ENCODE data around the gene GLIPR2.

DNA sequence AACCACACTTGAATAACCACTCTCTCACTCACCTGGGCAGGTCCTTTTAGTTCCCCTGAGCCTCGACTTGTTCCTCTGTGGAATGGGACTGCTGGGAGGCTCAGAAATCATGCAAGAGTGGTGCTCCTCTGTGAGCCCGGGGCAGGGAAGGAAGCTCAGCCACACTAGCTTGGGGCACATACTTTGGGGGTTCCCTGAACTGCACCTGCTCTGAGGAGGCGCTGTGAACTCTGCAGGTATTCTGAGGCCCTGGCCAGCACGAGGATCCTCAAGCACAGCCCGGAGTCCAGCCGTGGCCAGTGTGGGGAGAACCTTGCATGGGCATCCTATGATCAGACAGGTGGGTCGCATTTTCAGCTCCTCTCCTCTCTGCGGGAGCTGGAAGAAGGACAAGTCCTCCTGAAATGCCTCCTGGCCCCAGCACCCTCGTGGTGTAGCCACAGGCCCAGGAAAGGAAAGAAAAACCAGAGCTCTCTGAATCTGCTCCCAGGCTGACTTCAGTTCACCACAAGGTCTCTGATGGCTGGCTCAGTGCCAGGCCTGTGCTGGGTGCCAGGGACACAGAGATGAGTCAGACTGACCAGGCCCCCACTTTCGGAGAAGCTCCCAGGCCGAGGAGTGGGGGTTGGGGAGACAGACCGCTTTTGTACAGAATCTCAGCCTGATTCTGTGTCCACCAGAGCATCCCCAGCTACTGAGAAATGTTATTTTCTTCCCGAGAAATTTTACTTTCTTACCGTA, 11.9 kb downstream of the GLIPR2 start:
- TF ChIP-seq TAF1 (IDR thresholded peaks at IDR 0.05; ENCODE audit: low read depth) (no peak), CEBPB (IDR thresholded peaks at IDR 0.05) (no peak), FOXM1 (IDR thresholded peaks at IDR 0.05; ENCODE audit: borderline replicate concordance, low read depth) (no peak), EP300 (IDR thresholded peaks at IDR 0.05; ENCODE audit: borderline replicate concordance) (no peak), RAD21 (IDR thresholded peaks at IDR 0.05; ENCODE audit: low read depth) (no peak), CREB1 (IDR thresholded peaks at IDR 0.05; ENCODE audit: low read depth) (no peak), NFIC (IDR thresholded peaks at IDR 0.05) (peak; percentile 65), TCF12 (IDR thresholded peaks at IDR 0.05; ENCODE audit: low read depth) (no peak), YY1 (IDR thresholded peaks at IDR 0.05; ENCODE audit: low read depth) (no peak), TEAD4 (IDR thresholded peaks at IDR 0.05) (no peak), ZBTB7A (IDR thresholded peaks at IDR 0.05; ENCODE audit: low read depth) (no peak)
- TF ChIP-seq, protein P1, sequence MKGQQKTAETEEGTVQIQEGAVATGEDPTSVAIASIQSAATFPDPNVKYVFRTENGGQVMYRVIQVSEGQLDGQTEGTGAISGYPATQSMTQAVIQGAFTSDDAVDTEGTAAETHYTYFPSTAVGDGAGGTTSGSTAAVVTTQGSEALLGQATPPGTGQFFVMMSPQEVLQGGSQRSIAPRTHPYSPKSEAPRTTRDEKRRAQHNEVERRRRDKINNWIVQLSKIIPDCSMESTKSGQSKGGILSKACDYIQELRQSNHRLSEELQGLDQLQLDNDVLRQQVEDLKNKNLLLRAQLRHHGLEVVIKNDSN (IDR thresholded peaks at IDR 0.05) = no peak
- TF ChIP-seq, protein P2, sequence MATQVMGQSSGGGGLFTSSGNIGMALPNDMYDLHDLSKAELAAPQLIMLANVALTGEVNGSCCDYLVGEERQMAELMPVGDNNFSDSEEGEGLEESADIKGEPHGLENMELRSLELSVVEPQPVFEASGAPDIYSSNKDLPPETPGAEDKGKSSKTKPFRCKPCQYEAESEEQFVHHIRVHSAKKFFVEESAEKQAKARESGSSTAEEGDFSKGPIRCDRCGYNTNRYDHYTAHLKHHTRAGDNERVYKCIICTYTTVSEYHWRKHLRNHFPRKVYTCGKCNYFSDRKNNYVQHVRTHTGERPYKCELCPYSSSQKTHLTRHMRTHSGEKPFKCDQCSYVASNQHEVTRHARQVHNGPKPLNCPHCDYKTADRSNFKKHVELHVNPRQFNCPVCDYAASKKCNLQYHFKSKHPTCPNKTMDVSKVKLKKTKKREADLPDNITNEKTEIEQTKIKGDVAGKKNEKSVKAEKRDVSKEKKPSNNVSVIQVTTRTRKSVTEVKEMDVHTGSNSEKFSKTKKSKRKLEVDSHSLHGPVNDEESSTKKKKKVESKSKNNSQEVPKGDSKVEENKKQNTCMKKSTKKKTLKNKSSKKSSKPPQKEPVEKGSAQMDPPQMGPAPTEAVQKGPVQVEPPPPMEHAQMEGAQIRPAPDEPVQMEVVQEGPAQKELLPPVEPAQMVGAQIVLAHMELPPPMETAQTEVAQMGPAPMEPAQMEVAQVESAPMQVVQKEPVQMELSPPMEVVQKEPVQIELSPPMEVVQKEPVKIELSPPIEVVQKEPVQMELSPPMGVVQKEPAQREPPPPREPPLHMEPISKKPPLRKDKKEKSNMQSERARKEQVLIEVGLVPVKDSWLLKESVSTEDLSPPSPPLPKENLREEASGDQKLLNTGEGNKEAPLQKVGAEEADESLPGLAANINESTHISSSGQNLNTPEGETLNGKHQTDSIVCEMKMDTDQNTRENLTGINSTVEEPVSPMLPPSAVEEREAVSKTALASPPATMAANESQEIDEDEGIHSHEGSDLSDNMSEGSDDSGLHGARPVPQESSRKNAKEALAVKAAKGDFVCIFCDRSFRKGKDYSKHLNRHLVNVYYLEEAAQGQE (IDR thresholded peaks at IDR 0.05; ENCODE audit: low read depth) = no peak
- TF ChIP-seq, protein P3, sequence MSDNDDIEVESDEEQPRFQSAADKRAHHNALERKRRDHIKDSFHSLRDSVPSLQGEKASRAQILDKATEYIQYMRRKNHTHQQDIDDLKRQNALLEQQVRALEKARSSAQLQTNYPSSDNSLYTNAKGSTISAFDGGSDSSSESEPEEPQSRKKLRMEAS (IDR thresholded peaks at IDR 0.05) = no peak
